Measurements from ENCODE around the gene KLF18.
"Not testable (repeated sequence)": the region's sequence is repeated elsewhere in the genome, so short reads cannot be mapped to it uniquely, and the experiment has no call there.

GRCh38 chr1:44117272-44117671, 24.2 kb downstream of the KLF18 start:
- TF ChIP-seq POLR2A (IDR thresholded peaks at IDR 0.05; ENCODE audit: low read depth, low read length); POLR2AphosphoS5 (IDR thresholded peaks at IDR 0.05; ENCODE audit: insufficient read depth, low read depth, low read length); CTCF (IDR thresholded peaks at IDR 0.05; ENCODE audit: extremely low read depth in 1 of 2, insufficient read depth in 1 of 2, low read depth in 1 of 2, low read length in 2 of 2); FOS (IDR thresholded peaks at IDR 0.05; ENCODE audit: borderline replicate concordance, insufficient read depth, low read length); JUN (IDR thresholded peaks at IDR 0.05; ENCODE audit: borderline replicate concordance, insufficient read depth, insufficient read length, low read depth); EZH2 (IDR thresholded peaks at IDR 0.05; ENCODE audit: borderline replicate concordance, low read depth, low read length, severe bottlenecking); MAX (IDR thresholded peaks at IDR 0.05; ENCODE audit: insufficient read depth, insufficient read length): not testable (repeated sequence)

Measured in endothelial cell of umbilical vein (primary cell).